Common myeloid progenitor, CD34-positive (primary cell): ENCODE data around the gene PTPRN2.

ENCODE experiments used
- CTCF ChIA-PET: fragments of 350-600 bp; sonication (Branson Sonifier 250); formaldehyde crosslinking; loops from one replicate; lab custom pipeline; 2021; ENCODE audit warnings: antibody characterized with exemption; lab: Charles Lee
- POLR2A ChIA-PET: fragments of 350-600 bp; sonication (Branson Sonifier 250); formaldehyde crosslinking; loops from one replicate; lab custom pipeline; 2021; ENCODE audit warnings: antibody characterized with exemption; lab: Charles Lee
- DNase-seq, 3 donors: peaks; one replicate each; pipeline versions ENCODE4 v3.0.0 to v3.0.0-alpha.2; 2013
- H3K27ac ChIP-seq, 2 experiments: 1 replicate in 1 of 2; 2 replicates in 1 of 2; pipeline ENCODE4 v1.7.0; 2013; ENCODE audit warnings: inconsistent platforms in 2 of 2, low read length in 2 of 2, mild to moderate bottlenecking in 2 of 2, low read depth in 1 of 2, moderate library complexity in 1 of 2; ENCODE audit not compliant: severe bottlenecking in 2 of 2, insufficient read depth in 1 of 2, poor library complexity in 1 of 2
- H3K27me3 ChIP-seq, 5 experiments: replicated peaks in 2 of 5; 1 replicate in 3 of 5; 2 replicates in 2 of 5; pipeline versions ENCODE4 v1.6.1 to v1.7.0; 2013; ENCODE audit warnings: low read length in 4 of 5, mild to moderate bottlenecking in 2 of 5, moderate library complexity in 2 of 5, inconsistent platforms in 1 of 5; ENCODE audit not compliant: insufficient read depth in 5 of 5, control insufficient read depth in 4 of 5
- H3K36me3 ChIP-seq, 4 experiments: 1 replicate in 2 of 4; 2 replicates in 2 of 4; pipeline versions ENCODE4 v1.6.1 to v1.7.0; 2013; ENCODE audit warnings: low read length in 3 of 4, control low read depth in 1 of 4, mild to moderate bottlenecking in 1 of 4; ENCODE audit not compliant: control insufficient read depth in 4 of 4, insufficient read depth in 4 of 4
- H3K4me1 ChIP-seq, 4 experiments: 1 replicate in 3 of 4; 2 replicates in 1 of 4; pipeline versions ENCODE4 v1.6.1 to v1.7.1; 2013; ENCODE audit warnings: low read length in 3 of 4, mild to moderate bottlenecking in 3 of 4, control low read depth in 1 of 4, inconsistent platforms in 1 of 4, moderate library complexity in 1 of 4; ENCODE audit not compliant: control insufficient read depth in 4 of 4, insufficient read depth in 4 of 4; ENCODE audit errors: control extremely low read depth in 1 of 4
- H3K4me3 ChIP-seq, 7 experiments: 1 replicate in 4 of 7; 2 replicates in 3 of 7; pipeline versions ENCODE4 v1.5.1 to v1.7.0; 2013; ENCODE audit warnings: mild to moderate bottlenecking in 7 of 7, low read length in 6 of 7, moderate library complexity in 6 of 7, inconsistent platforms in 2 of 7, low read depth in 2 of 7, control low read depth in 1 of 7; ENCODE audit not compliant: insufficient read depth in 4 of 7, control insufficient read depth in 1 of 7; ENCODE audit errors: extremely low read depth in 1 of 7
- H3K9me3 ChIP-seq, 5 experiments: 1 replicate in 4 of 5; 2 replicates in 1 of 5; pipeline versions ENCODE4 v1.6.1 to v1.7.1; 2013; ENCODE audit warnings: low read length in 4 of 5, mild to moderate bottlenecking in 2 of 5, inconsistent platforms in 1 of 5, low read depth in 1 of 5, moderate library complexity in 1 of 5; ENCODE audit not compliant: control insufficient read depth in 4 of 5, insufficient read depth in 2 of 5; ENCODE audit errors: control extremely low read depth in 1 of 5
- WGBS: methylation state at CpG from one replicate; pipeline ENCODE4 v1.1.5; 2013; ENCODE audit not compliant: insufficient coverage; 5-methylcytosine and 5-hydroxymethylcytosine counted together

The PTPRN2 gene

GRCh38 chr7:157613575-157614322 is 973.9 kb downstream of the PTPRN2 start:
- 32% methylated on average over 51 of the region's 51 CpGs for WGBS
- no peaks in the 10 kb centered on the region for H3K9me3 ChIP-seq
- H3K4me3 ChIP-seq: peak overlapping the region in 4 of 7 experiments; percentile 54 to 73 (median 65)
- peak in 1 of 3 donors; percentile 19 for DNase-seq
- H3K4me1 ChIP-seq: peaks cover 0 to 18% (median 15%) of the 10 kb centered on the region in 4 experiments
- no peak overlapping the region for H3K27ac ChIP-seq
- peaks cover 0 to 75% (median 17%) of the 10 kb centered on the region in 5 experiments for H3K27me3 ChIP-seq
- no peaks in the 10 kb centered on the region for H3K36me3 ChIP-seq
- POLR2A ChIA-PET: no interaction called here
- CTCF ChIA-PET: no interaction called here

- Histone ChIP-seq H3K4me3 (peak overlapping the region; percentile 2 to 73 (median 54)), H3K27me3 (peaks cover 0 to 68% (median 17%) of the 10 kb centered on the region in 5 experiments), H3K36me3 (no peaks in the 10 kb centered on the region), H3K9me3 (no peaks in the 10 kb centered on the region), H3K27ac (no peak overlapping the region), H3K4me1 (peaks cover 0 to 18% (median 15%) of the 10 kb centered on the region in 4 experiments)
- ChIA-PET POLR2A (no interaction called here), CTCF (no interaction called here)
- DNase-seq: peak; percentile 54 to 86 (median 76)
- 8% methylated on average over 78 of the region's 79 CpGs for WGBS
Measured at GRCh38 chr7:157612664-157613561, 974.7 kb downstream of the PTPRN2 start.

GRCh38 chr7:157612009-157612663 is 975.5 kb downstream of the PTPRN2 start:
- CTCF ChIA-PET: no interaction called here
- Histone ChIP-seq H3K36me3 (no peaks in the 10 kb centered on the region), H3K9me3 (no peaks in the 10 kb centered on the region), H3K27ac (no peak overlapping the region), H3K27me3 (peaks cover 0 to 68% (median 17%) of the 10 kb centered on the region in 5 experiments), H3K4me3 (peak overlapping the region in 4 of 7 experiments; percentile 54 to 73 (median 65)), H3K4me1 (peaks cover 0 to 18% (median 15%) of the 10 kb centered on the region in 4 experiments)
- WGBS: 83% methylated on average over 26 of the region's 33 CpGs
- POLR2A ChIA-PET: no interaction called here
- peak in 2 of 3 donors; percentile 20 to 46 for DNase-seq

GRCh38 chr7:157611341-157611740 is 976.3 kb downstream of the PTPRN2 start:
- CTCF ChIA-PET: no interaction called here
- 92% methylated on average over 14 of the region's 18 CpGs for WGBS
- no peaks in the 10 kb centered on the region for H3K36me3 ChIP-seq
- H3K4me3 ChIP-seq: no peak overlapping the region
- DNase-seq: no peak
- H3K27ac ChIP-seq: no peak overlapping the region
- H3K9me3 ChIP-seq: no peaks in the 10 kb centered on the region
- peaks cover 0 to 18% (median 15%) of the 10 kb centered on the region in 4 experiments for H3K4me1 ChIP-seq
- POLR2A ChIA-PET: no interaction called here
- peaks cover 0 to 64% (median 17%) of the 10 kb centered on the region in 5 experiments for H3K27me3 ChIP-seq

DNA sequence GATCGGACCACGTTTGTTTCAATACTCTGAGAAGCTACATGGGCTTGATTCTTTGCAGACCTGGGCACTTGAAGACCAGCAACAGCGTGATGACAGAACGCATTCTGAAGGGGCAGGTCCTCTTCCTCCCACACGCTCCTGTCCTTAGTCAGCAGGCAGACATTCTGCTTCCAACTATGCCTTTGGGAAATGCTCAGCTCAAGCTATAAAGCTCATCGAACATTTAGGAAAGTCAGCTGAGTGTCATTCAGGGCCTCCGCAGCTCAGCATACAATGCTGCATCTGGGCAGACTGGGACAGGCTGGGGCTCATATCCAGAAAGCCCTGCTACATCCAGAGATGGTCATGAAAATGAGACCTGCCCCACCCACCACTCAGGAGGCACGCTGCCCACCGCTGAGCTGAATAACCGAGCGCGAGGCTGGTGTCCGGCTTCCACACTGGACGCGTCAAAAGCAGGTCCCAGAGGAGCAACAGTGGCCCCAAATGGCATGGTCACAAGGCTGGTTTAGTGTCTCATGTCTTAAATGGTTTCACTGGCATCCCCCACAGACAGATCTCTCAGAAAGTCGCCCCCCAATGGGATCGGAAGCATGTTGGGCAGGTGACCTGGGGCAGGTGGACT is 976.8 kb downstream of the PTPRN2 start:
- CTCF ChIA-PET: no interaction called here
- DNase-seq: no peak
- H3K27ac ChIP-seq: no peak overlapping the region
- WGBS: 96% methylated on average over 17 of the region's 17 CpGs
- H3K9me3 ChIP-seq: no peaks in the 10 kb centered on the region
- H3K36me3 ChIP-seq: no peaks in the 10 kb centered on the region
- POLR2A ChIA-PET: no interaction called here
- H3K4me1 ChIP-seq: peaks cover 0 to 18% (median 15%) of the 10 kb centered on the region in 4 experiments
- no peak overlapping the region for H3K4me3 ChIP-seq
- peaks cover 0 to 58% (median 17%) of the 10 kb centered on the region in 5 experiments for H3K27me3 ChIP-seq

- Histone ChIP-seq H3K27ac (no peak overlapping the region), H3K4me1 (peaks cover 0 to 18% (median 15%) of the 10 kb centered on the region in 4 experiments), H3K36me3 (no peaks in the 10 kb centered on the region), H3K27me3 (peaks cover 0 to 51% (median 15%) of the 10 kb centered on the region in 5 experiments), H3K9me3 (no peaks in the 10 kb centered on the region), H3K4me3 (no peak overlapping the region)
- WGBS: 96% methylated on average over 22 of the region's 22 CpGs
- DNase-seq: no peak
- ChIA-PET POLR2A (no interaction called here), CTCF (no interaction called here)
Measured at GRCh38 chr7:157609932-157610640, 977.5 kb downstream of the PTPRN2 start.
